ENCODE results near the gene PGPEP1.
"Not testable (repeated sequence)": the region's sequence is repeated elsewhere in the genome, so short reads cannot be mapped to it uniquely, and the experiment has no call there.

Gene PGPEP1

DNA sequence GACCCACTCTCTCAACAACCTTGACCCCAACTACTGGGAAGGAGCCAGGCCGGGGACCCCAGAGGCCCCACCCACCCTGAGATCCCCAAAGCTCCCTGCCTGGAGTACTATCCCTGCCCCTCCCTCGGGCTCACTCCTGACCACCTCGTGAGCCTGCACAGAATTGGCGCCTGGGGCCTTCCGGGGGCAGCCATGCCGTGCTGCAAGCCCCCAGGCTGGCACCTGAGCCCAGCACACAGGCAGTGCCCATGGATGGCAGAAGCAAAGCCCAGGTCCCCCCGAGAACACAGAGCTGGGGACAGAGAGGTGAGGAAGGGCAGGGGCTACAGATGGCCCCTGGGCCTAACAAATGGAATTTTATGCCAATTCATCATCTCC, 31.5 kb upstream of the PGPEP1 start:
- ATAC-seq = no peak

DNA sequence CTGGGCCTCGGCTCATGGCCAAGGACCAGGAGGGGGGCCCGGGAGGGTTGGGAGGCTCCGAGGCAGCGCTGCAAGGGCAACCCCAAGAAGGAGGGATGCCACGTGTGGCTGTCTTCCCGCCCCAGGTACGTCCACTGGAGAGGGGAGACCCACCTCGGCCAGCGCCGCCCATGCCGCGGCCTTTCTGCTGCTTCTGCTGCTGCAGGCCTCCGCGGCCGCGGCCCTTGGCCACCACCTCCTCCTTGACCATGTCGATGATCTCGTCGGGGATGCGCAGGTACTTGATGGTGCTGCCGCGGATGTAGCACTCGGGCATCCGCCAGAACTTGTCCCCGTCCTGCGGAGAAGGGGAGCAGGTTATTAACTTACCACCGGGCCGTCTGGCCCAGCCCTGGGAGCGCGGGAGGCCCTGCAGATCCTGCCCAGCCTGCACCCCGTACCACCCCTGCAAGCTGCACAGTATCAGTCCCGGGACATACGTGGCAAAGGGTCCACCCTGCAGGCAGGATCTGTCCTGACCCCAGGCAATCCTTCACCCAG, 30.8 kb upstream of the PGPEP1 start:
- ATAC-seq = no peak

DNA sequence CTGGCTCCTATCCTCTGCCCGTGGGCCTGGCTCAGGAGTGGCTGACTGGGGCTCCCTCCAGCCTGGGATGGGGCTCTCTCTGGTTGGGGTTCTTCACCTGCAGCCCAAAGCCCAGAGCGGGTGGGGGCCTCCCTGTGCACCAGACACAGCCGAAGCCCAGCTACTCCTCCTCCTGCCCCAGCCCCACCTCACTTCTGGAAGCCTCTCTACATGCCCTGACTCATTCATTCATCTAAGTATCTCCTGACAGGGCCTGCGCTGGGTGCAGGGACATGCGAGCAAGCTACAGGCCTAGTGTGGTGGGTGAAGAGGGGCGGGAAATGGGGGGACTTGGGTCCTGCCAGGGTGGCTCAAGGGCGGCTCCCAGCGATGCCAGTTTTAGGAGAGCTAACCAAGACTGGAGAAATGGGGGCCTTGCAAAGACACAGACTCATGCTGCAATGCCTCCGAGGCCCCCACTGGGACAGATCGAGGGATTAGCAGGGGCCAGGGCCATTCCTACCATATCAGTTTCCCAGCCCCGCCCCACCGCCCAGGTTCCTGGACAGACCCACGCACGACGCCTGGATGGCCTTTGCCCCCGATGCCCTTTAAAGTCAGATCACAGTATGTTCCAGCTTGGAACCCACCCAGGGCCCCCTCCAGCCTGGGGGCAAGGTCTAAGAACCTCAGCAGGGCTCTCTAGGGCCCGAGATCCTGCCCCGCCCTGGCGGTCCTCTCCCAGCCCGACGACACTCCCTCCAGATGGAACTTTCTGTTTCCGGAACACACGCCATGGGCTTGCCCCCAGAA, 30.1 kb upstream of the PGPEP1 start:
- ATAC-seq = no peak

DNA sequence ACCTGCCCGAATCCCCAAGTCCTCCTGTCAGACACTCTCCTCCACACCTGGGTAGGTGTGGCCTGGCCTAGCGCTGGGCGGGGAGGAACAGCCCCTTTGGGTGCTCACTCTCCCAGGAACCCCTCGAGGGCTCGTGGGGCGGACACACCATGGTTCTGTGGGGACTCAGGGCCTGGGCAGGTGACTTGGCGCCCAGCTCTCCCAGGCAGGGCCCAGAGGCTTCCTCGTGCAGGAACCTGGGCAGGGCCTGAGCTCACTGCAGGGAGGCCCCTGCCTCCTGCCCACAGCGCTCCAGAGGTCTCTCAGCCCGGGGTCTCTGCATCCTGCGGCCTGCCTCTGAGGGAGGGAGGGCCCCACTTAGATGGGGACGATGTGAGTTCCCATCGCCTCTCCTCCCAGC, 29.4 kb upstream of the PGPEP1 start:
- no peak for ATAC-seq

DNA sequence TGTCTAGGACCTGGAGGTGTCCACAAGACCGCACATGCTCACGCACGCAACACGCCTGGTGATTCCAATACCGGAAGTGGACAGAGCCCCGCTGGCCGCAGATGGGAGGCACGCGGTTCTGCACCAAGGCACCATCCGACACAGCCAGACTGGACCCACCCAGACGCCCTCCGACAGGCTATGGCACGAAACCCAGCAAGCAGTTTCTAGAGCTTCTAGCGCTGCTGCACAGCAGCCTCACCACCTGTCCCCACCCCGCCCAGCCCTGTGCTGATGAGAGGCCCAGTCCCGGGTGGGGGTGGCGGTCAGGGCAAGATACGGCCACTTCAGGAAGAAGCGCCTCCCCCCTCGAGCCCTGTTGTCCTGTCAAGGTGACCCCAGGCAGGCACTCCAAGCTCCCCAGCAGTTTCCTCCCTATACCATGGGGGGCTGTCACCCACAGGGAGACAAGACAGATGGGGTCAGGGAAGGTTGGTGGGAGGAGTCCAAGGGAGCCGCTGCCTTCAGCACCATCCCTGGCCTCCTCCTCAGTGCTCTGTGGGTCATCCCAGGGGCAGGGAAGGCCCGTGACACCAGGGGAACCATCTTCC, 28.8 kb upstream of the PGPEP1 start:
- no peak for ATAC-seq

DNA sequence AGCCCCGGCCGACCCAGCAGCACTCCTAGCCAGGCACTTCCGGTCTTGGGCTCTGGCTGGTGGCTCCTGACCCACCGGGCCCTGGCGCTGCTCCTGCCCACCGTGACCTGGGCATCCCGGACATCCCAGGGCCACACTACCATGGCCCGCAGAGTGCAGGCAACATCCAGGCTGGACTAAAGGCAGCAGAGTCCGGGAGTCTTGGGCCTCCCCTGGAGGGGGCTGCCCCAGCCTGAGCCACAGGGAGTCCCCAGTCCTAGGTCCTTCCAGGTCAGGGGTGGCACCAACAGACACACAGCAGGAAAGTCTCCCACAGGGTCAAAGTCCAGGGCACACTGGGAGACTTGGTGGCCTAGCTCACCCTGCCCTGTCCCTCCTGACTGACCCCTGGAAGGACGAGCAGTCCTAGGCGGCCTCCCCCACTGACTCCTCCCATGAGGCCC, 28.3 kb upstream of the PGPEP1 start:
- no peak for ATAC-seq

DNA sequence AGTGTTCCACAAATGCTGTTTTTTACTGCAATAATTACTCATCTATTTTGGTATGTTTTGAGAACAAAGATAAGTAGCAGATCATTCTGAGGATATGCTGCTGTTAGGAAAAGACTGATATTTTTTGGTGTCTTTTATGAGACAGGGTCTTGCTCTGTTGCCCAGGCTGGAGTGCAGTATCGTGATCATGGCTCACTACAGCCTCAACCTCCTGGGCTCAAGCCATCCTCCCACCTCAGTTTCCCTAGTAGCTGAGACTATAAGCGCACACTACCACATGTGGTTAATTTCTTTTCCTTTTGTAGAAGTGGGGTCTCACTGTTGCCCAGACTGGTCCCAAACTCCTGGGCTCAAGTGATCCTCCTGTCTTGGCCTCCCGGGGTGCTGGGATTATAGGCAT, 27.0 kb upstream of the PGPEP1 start:
- ATAC-seq = no peak

DNA sequence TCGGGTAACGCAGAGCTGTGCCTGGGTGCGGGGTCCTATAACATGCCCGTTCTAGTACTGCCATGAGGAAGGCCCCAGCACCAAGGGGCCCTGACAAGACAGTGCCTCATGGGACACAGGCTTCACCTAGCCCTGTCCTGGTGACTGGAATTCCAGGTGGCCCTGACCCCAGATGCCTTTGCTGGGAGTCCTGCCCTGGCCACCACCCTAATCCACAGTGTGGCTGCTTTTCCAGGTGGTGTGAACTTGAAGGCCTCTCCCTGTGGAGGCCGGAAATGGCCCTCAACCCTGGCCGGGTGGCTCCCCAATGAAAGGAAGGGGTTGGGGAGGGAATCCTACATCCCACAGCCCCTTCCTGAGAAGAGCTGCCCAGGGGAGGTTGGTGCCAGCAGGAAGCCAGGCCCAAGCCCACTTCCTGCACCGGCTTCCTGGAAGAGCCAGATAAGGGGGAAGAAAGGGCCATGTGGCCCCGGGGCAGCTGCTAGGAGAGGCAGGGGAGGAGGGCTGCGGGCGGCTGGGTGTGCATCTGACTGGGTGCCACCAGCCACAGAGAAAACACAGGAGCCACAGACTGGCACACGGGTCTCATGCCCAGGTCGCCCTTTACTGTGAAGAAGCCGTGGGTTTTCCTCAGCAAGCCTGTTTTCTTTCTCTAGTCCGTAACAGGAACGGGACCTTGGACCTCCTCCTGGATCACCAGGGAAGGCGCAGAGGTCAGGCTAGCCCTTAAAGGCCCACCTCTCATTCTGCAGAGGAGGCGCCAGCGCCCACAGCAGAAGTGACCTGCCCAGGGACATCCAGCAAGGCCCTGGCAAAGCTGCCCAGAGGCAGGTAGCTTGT, 22.2 kb upstream of the PGPEP1 start:
- peak; percentile 21 to 62 for ATAC-seq

DNA sequence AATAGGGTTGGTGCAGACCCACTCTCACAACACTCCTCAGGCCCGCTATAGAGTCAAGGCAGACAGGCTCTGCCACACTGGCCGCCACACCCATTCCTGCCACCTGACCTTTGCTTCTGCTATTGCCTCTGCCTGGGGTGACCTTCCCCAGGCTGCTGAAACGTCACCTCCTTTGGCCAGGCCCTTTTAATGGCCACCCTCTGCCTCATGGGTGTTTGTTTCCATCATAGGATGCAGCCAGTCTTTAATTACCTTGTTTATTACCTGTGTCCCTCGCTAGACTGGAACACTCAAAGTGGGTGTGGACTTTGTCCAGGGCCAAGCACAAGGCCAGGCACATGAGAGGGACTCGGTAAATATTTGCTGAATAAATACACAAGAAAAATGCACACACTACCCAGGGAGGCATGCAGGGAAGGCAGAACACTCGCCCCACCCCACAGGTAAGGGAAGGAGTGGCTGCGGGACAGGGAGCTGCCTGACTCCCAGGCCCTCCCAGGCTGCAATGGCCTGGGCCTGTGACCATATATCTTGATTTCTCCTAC, 20.7 kb upstream of the PGPEP1 start:
- ATAC-seq = no peak

DNA sequence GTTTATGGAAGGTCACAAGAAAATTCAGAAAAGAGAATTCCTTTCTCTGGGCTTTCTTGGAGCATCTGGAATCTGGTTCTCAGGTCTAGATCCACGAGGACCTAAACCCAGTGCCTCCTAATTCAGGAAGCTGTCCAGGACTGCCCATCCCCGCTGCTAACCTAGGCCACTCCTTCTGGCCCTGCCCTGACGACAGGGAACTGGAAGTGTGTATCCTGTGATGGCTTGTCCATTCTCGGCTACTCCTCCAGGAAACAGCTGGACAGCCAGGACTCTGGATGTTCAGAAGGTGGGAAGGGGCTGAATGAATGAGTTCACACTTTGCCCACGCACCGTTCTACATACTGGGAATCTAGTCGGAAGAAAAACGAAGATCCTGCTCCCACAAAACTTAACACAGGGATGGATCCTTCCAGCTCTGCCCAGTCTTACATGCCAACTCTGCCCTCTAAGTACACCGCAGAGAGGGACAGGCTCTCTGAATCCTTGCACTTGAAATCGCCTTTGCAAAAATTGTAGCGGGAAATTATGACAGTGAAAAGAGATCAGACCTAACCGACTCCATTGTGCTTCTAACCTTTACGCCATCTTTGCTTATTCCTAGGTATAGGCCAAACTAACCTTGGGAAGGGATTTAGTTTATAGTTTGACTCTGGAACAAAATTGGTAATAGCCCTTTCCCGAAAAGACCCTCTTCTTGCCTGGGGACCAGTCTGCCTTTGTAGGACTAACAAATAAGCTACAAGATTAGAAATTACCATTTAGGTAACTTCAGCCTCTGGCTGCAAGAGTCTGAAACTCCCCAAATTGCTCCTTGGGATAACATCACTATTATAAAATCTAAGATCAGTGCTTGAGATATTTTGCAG, 19.3 kb upstream of the PGPEP1 start:
- no peak for ATAC-seq

DNA sequence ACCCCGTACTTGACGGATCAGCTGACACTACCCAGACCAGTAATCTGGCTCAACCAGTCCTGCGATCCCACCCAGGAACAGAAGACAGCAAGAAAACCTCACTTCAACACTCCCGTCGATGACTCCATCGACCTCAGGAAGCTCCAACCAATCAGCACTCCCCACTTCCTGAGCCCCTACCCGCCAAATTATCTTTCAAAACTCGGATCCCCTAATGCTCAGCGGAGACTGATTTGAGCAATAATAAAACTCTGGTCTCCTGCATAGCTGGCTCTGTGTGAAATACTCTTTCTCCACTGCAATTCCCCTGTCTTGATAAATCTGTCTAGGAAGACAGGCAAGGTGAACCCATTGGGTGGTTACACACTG, 18.7 kb upstream of the PGPEP1 start:
- ATAC-seq = no peak

DNA sequence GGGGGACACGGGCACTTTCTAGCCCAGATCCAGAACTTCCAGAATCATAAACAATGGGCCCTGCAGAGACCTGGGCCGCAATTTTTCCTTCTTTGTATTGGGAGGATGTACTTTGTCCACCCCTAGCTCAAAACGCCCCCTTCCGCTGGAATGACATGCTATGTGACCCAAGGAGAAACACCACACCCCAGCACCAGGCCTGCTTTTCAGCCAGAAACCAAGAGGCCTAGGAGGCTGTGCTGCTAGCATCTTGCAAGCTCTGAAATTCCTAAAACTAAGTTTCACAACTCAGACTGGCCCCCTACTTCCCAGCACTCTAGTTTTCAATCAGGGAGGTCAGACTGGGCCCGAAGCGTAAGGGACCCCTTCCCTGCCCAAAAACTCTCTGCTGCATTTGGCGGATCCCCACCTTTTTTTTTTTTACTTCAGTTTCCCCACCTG, 18.1 kb upstream of the PGPEP1 start:
- no peak for ATAC-seq

DNA sequence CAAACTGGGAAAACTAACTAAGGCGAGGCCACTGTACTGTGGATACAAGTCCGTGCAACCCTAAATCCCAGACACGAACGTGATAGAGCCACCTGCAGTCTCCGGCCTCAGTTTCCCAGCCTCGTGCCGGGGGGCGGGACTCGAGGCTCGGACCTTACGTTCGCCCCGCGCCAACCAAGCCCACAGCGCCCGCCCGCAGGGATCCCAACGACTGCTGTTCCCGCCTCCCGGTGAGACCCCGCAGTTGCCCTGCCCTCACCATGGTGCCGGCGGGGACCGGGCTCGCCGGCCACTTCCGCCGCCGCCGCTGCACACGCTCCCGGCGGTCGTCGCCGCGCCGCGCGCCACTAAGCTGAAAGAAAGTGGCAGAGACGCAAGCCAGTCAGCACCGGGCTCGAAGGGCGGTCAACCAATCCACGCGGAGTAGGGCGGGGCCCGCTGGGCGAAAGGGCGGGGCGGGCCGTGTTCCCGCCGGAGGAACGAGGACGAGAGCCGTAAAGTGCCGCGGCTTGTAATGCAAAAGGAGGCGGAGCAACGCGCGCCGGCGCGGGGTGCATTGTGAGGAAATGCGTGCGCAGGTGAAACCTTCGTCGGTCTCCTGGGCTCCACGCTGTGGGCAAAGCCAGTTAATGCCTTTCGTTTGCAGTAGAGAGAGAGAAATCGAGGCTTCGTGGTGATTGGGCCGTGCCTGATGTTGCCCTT, 17.5 kb upstream of the PGPEP1 start, which contains the start of gene LSM4:
Gene LSM4, minus strand, starts transcription at position 318 of the 702 bp plus-strand sequence. Its CDS starts 56 bp downstream, at position 262.
- peak; percentile 97 for ATAC-seq

DNA sequence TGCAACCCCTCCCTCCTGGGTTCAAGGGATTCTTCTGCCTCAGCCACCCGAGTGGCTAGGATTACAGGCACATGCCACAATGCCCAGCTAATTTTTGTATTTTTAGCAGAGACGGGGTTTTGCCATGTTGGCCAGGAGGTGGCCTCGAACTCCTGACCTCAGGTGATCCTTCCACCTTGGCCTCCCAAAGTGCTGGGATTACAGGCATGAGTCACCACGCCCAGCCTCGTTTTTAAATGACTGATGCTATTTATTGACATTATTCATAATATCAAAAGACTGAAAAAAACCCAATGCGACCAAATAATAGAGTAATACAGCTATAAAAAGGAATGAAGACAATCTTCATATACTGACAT, 16.0 kb upstream of the PGPEP1 start:
- ATAC-seq = not testable (repeated sequence)

DNA sequence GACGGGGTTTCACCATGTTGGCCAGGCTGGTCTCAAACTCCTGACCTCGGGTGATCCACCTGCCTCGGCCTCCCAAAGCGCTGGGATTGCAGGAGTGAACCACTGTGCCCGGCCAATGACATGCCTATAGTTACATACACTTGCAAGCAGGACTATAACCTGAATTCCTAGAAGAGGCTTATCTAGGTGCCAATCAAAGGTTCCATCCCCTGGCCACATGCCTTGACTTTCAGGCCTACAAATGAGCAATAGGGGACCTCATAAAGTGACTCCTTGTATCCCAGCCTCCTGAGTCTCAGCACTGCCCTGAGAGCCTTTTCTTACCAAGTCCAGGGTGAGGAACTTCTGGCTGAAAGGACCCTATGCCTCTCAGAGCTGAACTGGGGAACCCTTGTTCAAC, 13.6 kb upstream of the PGPEP1 start:
- no peak for ATAC-seq

DNA sequence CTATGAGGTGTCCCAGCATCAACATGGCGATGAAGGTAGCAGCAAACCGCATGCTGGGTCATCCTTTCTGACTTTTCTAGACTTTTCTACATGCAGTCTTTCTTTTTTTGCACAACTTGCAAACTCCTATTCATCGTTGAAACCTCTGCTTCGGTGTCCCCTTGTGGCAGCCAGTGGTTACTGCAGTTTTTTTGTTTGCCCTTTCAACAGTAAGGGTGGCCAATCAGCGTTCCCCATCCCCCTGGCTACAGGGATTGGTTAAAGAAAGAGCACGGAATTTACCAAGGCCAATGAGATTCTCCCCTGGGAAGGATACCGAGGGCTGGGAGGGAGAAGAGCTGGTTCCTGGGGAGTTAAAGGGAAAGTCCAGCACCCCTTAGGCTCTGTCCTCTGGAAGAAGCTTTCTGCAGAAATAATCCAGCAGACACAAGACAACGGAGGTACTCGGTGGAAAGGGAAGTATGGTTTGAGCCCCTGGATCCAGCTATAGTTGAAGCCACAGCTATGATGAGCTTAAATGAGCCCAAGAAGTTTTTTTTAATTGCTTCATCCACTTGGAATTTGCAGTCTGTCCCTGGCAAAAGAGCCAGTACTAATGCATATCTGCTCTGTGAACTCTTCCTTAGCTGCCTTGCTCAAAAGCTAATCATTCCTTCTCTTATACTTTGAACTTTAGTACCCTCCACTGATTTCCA, 11.9 kb upstream of the PGPEP1 start:
- peak; percentile 99 to 100 for ATAC-seq

DNA sequence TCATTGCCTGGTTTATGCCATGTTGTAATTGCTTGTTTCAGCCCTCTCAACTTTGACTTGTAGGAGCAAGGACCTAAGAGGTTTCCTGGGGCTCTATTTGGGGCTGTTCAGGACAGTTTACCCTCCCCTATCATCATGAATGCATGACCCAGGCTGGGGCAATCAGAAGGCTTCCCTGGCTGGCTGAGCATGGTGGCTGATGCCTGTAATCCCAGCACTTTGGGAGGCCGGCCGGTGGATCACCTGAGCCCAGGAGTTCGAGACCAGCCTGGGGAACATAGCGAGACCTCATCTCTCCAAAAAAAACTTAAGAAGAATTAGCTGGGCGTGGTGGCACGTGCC, 11.4 kb upstream of the PGPEP1 start:
- no peak for ATAC-seq

DNA sequence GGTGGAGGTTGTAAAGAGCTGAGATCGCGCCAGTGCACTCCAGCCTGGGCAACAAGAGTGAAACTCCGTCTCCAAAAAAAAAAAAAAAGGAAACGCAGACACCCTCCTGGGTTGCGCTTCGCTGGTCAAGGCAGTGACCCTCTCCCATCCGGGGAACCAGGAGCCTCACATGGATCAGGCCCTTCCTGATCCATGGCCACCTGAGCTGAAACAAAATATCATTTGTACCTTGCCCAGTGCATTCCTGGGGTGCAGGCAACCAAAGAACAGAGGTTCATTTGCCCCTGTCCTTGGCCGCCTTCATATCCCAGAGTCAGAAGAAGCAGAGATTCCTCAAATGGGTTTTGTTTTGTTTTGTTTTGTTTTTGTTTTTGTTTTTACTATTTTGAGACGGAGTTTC, 9.5 kb upstream of the PGPEP1 start:
- ATAC-seq = no peak

DNA sequence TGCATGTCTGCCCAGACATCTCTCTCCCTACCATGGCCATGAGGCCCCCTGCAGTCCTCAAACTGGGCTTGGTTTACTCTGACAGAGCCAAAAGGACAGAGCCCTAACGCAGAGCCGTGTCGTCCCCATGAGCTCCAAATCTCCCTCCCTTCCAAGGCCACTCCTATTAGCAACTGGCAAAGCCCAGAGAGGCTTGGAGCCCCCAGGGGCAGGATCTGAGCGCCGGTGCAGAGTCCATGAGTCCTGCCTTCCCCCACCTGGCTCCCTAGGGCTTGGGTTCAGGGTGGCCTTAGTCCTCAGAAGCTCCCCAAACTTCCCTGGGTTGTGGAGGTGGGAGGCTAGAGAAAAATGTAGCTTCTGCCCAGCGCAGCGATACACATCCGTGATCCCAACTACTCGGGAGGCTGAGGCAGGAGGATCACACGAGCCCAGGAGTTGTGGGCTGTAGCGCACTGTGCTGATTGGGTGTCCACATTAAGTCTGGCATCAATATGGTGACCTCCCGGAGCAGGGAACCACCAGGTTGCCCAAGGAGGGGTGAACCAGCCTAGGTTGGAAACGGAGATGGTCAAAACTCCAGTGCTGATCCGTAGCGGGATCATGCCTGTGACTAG, 7.4 kb upstream of the PGPEP1 start:
- ATAC-seq = no peak

DNA sequence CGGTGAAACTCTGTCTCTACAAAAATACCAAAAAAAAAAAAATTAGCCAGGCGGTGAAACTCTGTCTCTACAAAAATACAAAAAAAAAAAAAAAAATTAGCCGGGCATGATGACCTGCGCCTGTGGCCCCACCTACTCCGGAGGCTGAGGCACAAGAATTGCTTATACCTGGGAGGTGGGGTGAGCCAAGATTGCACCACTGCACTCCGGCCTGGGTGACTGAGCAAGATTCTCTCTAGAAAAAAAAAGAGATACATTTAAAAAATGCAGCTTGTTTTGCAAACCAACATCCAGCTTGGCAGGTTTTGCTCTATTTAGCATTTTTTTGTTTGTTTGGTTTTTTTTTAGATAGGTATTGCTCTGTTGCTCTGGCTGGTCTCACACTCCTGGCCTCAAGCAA, 6.7 kb upstream of the PGPEP1 start:
- no peak for ATAC-seq
